H1 (cell line): Measurements from ENCODE around the gene HS3ST6.
A peak's percentile ranks its signal among the peaks of the same experiment; 100 is the strongest.

ENCODE experiments used
- CREB1 ChIP-seq: IDR thresholded peaks from 2 replicates; pipeline ENCODE4 v1.6.1; 2012; ENCODE audit warnings: inconsistent platforms
- CTCF ChIP-seq, 3 experiments: IDR thresholded peaks; 1 replicate in 2 of 3; 2 replicates in 1 of 3; pipeline versions ENCODE4 v1.5.1 to v1.6.1; 2011; ENCODE audit warnings: low read length in 3 of 3, mild to moderate bottlenecking in 3 of 3, inconsistent platforms in 2 of 3, low read depth in 1 of 3, moderate library complexity in 1 of 3; ENCODE audit not compliant: insufficient read depth in 1 of 3; ENCODE audit errors: control extremely low read depth in 1 of 3
- EZH2 ChIP-seq: fragments of 200-600 bp; sonication (generic); IDR thresholded peaks from 2 replicates; pipeline ENCODE4 v1.7.1; 2012; ENCODE audit warnings: low read depth, mild to moderate bottlenecking, moderate library complexity, low read length, inconsistent platforms; ENCODE audit not compliant: severe bottlenecking
- JUND ChIP-seq: IDR thresholded peaks from 2 replicates; pipeline ENCODE4 v1.6.1; 2011; ENCODE audit warnings: mild to moderate bottlenecking, improper control_type of control experiment, low read length
- MAX ChIP-seq: IDR thresholded peaks from 2 replicates; pipeline ENCODE4 v1.6.1; 2012; ENCODE audit warnings: inconsistent platforms
- POLR2AphosphoS5 ChIP-seq: IDR thresholded peaks from 2 replicates; pipeline ENCODE4 v1.6.1; 2011; ENCODE audit warnings: low read depth, low read length
- RAD21 ChIP-seq, 2 experiments: IDR thresholded peaks in 1 of 2; conservative IDR thresholded peaks in 1 of 2; 2 replicates each; pipeline ENCODE4 v1.6.1; 2011; ENCODE audit warnings: low read depth in 2 of 2, low read length in 2 of 2, improper control_type of control experiment in 1 of 2, inconsistent platforms in 1 of 2, mild to moderate bottlenecking in 1 of 2, moderate library complexity in 1 of 2
- RFX5 ChIP-seq: IDR thresholded peaks from 2 replicates; pipeline ENCODE4 v1.6.1; 2011; ENCODE audit warnings: low read depth, low read length, improper control_type of control experiment, borderline replicate concordance
- SP1 ChIP-seq: IDR thresholded peaks from 2 replicates; pipeline ENCODE4 v1.6.1; 2011; ENCODE audit warnings: low read depth, low read length
- SRF ChIP-seq: IDR thresholded peaks from 2 replicates; pipeline ENCODE4 v1.6.1; 2011; ENCODE audit warnings: mild to moderate bottlenecking, low read depth, low read length, moderate library complexity
- TAF1 ChIP-seq: IDR thresholded peaks from 2 replicates; pipeline ENCODE4 v1.6.1; 2011; ENCODE audit warnings: mild to moderate bottlenecking, low read depth, low read length

GRCh38 chr16:1923299-1924034, 5.3 kb upstream of the HS3ST6 start:
- peak; percentile 56 to 66 (median 59) for TF ChIP-seq CTCF (IDR thresholded peaks at IDR 0.05; ENCODE audit: control extremely low read depth in 1 of 3, insufficient read depth in 1 of 3, low read depth in 1 of 3, low read length in 3 of 3)
- no peak for TF ChIP-seq POLR2AphosphoS5
- TF ChIP-seq MAX = 0 out of 2 replicates have a peak, but pooled peaks have one; percentile 27
- TF ChIP-seq EZH2 = no peak
- TF ChIP-seq RFX5 = no peak
- TF ChIP-seq RAD21 (IDR thresholded peaks at IDR 0.05 in 1 of 2, conservative IDR thresholded peaks at IDR 0.05 in 1 of 2; ENCODE audit: low read depth in 2 of 2, low read length in 2 of 2) = peak; percentile 28 to 45; a peak in 2 of 4 replicates
- no peak for TF ChIP-seq SP1
- TF ChIP-seq SRF = no peak
- no peak for TF ChIP-seq JUND
- TF ChIP-seq CREB1 = no peak
- no peak for TF ChIP-seq TAF1
